ENCODE data around the gene WNT8A.
"Not testable (repeated sequence)": the region's sequence is repeated elsewhere in the genome, so short reads cannot be mapped to it uniquely, and the experiment has no call there.

- TF ChIP-seq RAD21 (IDR thresholded peaks at IDR 0.05 in 1 of 2, conservative IDR thresholded peaks at IDR 0.05 in 1 of 2; ENCODE audit: low read depth in 2 of 2, low read length in 2 of 2); RNF2 (IDR thresholded peaks at IDR 0.05; ENCODE audit: borderline replicate concordance, low read depth, low read length, missing control alignments, poor library complexity, severe bottlenecking); TAF1 (IDR thresholded peaks at IDR 0.05; ENCODE audit: low read depth, low read length); BCL11A (IDR thresholded peaks at IDR 0.05; ENCODE audit: low read depth in 2 of 2, low read length in 2 of 2); POLR2AphosphoS5 (IDR thresholded peaks at IDR 0.05; ENCODE audit: low read depth, low read length); TEAD4 (IDR thresholded peaks at IDR 0.05; ENCODE audit: low read depth, low read length); CEBPB (IDR thresholded peaks at IDR 0.05; ENCODE audit: low read depth, low read length): not testable (repeated sequence)
- TF ChIP-seq, protein P1, sequence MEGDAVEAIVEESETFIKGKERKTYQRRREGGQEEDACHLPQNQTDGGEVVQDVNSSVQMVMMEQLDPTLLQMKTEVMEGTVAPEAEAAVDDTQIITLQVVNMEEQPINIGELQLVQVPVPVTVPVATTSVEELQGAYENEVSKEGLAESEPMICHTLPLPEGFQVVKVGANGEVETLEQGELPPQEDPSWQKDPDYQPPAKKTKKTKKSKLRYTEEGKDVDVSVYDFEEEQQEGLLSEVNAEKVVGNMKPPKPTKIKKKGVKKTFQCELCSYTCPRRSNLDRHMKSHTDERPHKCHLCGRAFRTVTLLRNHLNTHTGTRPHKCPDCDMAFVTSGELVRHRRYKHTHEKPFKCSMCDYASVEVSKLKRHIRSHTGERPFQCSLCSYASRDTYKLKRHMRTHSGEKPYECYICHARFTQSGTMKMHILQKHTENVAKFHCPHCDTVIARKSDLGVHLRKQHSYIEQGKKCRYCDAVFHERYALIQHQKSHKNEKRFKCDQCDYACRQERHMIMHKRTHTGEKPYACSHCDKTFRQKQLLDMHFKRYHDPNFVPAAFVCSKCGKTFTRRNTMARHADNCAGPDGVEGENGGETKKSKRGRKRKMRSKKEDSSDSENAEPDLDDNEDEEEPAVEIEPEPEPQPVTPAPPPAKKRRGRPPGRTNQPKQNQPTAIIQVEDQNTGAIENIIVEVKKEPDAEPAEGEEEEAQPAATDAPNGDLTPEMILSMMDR (IDR thresholded peaks at IDR 0.05; ENCODE audit: control extremely low read depth in 1 of 3, insufficient read depth in 1 of 3, low read depth in 1 of 3, low read length in 3 of 3): not testable (repeated sequence)
These were observed 38.5 kb upstream of the WNT8A start for GRCh38 chr5:138045283-138045682.
